HUDEP-2 (cell line): ENCODE data around the gene OCA2.
"Not testable (repeated sequence)": the region's sequence is repeated elsewhere in the genome, so short reads cannot be mapped to it uniquely, and the experiment has no call there.

Experiments used
- DNase-seq, 76 experiments: peaks; one replicate each; lab custom pipeline; 2025; ENCODE audit not compliant: unreplicated experiment in 76 of 76; lab: John Stamatoyannopoulos, UW

The OCA2 gene

DNA sequence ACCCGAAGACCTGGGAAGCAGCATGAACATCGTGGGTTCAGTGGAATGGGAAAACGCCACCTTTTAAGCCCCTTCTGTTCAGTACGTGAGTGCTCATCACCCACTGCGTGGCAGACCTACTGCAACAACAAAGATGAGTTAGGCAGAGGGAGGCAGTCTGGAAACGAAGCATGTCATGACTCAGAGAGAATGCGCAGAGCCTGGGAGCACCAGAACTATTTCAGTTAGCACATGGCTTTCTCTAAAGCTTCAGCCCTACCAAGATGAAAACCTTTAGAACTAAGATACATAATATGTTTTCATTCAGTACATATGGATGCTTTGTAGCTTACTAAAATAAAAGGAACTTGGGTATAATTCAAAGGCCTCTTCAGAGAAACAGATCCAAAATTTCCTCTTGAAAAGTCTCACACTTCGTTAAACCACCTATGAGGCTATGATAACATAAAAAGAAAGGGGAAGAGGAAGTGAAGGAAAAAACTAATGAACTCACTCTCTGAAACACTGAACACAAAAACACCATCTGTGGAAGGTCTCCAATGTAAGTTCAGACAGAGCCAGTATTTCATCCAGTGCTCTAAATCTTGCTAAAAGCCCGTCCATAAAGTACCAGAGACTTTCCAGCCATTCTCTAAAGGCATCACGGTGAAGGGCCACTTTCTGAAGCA is 140.1 kb downstream of the OCA2 start:
- no peak for DNase-seq

DNA sequence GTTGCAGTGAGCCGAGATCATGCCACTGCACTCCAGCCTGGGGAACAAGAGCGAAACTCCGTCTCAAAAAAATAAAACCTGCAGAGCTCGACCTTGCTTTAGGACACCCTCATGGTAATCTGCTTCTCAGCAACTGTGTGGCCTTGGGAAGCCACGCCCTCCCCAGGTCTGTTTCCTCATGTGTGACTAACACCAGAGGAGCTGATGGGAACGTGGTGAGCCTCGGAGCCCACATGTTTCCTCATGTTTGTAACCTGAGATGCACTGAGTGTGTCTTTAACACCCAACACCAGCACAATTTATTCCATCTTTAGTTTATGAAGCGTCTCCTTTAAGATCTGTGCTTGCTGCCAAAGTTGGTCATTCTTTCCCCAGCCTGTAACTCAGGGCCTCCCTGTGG is 142.8 kb downstream of the OCA2 start:
- DNase-seq = no peak

DNA sequence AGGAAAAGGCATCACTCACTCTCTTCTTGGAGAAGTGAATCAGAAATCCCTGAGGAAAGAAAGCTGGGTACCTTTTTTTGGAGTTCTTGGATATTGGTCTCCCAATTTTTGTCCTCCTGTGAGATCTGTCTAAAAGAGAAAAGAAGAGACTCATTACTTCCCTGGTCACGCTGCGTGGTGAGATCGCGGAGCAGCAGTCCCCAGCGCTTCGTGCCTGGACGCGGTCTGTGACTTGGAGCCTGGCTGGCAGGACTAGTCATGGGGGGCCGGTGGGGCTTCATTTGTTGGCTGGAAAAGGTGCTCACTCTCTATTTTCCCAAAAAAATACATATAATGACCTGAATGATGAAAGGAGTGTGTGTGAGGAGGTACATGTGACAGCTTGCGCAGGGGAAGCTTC is 144.0 kb downstream of the OCA2 start:
- DNase-seq = no peak

DNA sequence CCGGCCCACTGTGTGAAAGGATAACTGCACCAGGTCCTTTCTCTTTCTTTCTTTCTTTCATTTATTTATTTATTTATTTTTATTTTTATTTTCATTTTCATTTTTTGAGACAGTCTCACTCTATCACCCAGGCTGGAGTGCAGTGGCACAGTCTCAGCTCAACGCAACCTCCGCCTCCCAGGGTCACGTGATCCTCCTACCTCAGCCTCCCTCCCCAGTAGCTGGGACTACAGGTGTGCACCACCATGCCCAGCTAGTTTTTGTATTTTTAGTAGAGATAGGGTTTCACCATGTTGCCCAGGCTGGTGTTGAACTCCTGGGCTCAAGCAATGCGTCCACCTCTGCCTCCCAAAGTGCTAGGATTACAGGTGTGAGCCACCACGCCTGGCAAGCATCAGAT is 146.5 kb downstream of the OCA2 start:
- not testable (repeated sequence) for DNase-seq

DNA sequence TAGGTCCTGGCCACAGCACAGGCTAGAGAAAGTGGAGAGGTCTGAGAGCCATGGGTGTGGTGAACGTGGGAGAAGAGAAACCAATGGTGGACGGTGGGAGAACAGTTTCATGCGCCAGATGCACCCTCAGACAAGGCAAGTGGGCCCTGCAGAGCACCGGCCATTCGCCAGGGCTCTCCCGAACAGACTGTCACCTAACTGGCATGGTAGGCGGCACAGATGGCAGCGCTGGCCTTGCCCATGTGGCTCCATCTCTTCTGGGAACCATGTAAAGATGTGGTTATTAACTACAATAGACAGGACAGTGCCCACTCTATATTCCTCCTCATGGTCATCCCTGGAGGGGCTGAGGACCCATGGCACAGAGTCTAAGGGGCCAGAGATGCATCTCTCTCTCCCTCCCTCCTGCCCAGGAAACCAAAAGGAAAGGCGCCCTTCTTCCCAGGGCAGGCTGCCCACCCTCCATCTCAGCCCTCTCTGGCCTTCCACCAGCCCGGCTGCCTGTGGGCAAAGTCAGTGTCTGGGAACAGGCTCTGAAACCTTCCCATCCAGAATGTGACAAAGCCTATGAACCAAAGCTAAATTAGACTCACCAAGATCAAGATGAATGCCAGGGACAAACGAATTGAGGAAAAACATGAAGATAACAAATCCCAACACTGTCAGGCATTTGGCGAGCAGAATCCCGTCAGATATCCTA is 147.8 kb downstream of the OCA2 start:
- no peak for DNase-seq

DNA sequence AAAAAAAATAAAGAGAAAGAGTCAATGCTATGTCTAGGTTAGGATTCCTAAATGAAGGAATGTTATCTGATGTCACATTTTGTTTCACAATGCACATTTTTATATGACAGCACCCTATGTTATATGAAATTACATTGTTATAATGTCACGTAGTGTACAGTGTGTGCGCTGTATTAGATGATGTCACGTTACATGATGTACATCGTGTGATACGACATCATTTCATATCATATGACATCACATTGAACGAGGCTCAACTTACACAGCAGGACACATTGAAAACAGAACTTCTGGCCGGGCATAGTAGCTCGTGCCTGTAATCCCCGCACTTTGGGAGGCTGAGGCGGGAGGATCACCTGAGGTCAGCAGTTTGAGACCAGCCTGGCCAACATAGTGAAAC is 150.0 kb downstream of the OCA2 start:
- DNase-seq = no peak

DNA sequence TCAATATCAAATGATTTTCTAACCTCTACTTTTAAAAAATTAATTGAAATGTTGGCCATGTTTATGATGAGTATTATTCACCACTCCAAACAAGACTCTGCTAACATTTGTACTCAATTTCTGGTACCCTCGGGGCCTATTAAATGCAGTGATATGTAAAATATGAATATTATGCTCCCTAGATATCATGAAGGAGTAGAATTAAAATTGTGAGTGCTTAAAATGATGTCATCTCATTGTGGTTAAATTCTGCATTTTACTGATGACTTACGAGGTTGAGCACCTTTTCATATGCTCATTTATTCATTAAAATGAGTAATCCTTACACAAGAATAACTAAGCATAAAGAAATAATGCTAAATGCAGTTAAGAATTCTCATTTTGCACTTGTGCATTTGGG is 159.9 kb downstream of the OCA2 start:
- no peak for DNase-seq

DNA sequence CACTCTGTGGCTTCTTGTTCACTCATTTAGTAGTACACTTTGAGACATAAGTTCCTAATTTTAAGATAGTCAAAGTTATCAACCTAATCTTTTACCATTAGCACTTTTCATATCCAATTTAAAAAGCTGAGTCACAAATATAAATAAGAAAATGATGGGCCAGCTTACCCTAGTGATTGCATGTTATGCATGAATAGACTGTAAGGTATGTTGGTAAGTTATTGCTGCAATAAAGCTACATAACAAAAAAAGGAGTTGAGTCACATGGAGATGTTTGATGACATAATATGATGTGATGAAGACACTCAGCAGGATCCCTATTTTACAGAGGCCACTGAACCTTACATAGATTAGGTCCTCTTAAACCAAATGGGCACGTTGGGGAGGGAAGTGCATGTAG is 161.3 kb downstream of the OCA2 start:
- DNase-seq = no peak

DNA sequence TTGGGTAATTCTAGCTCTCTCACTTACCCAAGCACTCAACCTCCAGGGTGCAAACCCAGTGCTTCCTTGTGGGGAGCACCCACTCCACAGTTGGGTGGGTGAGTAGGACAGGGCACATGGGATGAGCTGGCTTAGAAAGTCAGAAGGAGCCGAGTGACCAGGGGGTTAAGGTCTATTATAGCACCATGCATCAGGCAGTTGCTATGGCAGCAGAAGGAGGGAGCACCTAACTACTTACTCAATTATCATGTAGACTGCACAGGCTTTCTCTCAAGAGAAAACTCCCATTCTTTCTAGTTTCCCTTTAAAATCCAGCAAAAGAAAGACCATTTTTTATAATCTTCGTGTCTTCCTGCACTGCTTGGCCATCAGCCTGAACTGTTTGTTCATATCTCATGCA is 163.0 kb downstream of the OCA2 start:
- DNase-seq = no peak

DNA sequence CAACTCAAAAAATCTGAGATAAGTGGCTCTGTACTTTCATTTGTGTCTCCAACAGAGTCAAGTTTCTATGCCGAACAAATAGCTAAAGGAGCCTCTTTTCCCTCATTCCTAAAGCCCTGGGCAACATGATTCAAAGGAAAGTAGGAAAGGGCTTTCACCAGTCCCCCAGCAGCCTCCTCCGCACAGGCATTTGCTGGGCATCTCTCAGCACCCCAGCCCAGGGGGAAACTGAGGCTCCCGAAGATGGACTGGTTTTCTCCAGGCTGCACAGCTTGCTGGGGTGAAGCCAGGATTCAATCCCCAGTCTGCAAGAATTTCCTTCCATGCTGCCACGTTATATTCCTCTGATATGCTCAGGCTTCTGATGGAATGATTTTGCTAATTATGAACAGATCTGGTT is 163.8 kb downstream of the OCA2 start:
- no peak for DNase-seq

DNA sequence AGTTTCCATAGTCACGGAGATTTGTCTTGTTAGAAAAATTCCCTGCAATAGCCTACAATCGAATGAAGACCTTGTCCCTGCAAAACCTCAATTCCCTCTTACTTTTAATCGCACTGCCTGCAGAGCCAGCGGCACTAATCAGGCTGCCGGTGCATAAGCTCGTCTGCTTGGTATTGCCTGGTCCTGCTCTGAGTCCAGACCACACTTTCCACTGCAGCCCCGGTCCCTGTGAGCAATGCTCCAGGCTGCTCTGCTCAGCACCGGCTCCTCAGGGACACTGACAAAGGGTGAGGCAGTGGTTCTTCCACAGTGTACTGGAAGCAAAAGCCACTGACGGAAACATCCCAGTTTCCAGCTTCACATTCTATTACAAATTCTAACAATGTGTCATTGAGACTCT is 164.3 kb downstream of the OCA2 start:
- no peak for DNase-seq

DNA sequence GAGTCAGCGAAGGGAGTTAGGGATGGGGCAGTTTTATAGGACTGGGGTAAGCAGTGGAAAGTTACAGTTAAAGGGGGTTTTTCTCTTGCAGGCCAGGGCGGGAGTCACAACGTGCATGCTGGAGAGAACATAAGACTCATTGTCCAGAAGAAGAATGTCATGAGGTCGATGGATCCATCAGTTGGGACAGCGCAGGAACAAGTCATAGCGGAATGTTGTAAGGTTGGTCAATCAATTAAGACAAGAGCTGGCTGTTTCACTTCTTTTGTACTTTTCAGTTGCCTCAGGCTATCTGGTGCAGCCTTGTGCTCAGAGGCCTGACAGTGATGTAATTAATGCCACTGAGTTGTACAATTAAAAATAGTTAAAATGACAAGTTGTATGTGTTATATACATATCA is 165.6 kb downstream of the OCA2 start:
- DNase-seq = no peak

DNA sequence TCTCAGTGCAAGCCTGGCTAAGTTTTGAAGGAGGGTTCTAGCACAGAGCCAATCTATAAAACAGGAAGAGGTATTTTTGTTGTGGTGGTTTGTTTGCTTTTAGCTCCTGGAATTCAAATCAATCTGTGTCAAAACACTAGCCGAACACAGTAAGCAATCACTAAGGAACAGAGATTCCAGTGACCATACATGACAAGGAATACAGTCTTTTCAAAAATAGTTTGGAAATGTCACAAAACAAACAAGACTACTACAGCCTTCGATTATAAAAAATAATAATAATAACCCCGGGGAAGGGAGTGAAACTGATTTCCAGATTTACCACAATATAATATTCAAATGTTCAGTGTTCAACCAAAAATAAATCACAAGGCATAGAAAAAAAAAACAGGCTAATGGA is 166.5 kb downstream of the OCA2 start:
- no peak for DNase-seq

DNA sequence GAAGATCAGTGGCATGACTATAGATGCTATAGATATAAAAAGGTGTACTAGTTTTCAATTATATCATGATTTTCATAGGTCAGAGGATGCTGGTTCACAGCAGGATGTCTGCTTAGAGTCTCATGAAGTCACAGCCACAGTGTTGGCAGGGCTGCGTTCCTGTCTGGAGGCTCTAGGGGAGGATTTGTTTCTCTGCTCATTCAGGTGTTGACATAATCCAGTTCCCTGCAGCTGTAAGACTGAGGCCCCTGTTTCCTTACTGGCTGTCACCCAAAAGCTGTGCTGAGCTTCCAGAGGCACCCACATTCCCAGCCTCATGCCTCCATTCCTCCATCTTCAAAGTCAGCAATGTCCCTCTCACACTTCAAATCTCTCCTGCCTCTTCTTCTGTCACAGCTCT is 170.7 kb downstream of the OCA2 start:
- no peak for DNase-seq

DNA sequence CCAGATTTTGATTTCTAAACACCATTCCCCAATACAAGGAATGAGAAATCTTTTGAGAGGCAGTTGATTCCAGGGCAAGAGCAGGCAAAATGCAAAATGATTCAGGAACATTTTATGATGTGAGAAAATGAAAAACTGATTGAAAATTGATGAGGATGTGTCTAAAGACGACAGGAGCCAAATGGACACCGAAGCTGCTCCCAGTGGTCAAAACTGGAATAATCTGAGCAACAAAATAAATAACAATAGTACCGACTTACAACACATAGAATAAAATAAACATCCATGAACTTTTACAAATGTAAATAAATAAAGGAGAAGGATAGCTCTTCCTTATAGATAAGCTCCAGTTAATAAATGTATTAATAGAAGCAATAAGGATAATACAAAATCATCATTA is 186.8 kb downstream of the OCA2 start:
- DNase-seq = no peak

DNA sequence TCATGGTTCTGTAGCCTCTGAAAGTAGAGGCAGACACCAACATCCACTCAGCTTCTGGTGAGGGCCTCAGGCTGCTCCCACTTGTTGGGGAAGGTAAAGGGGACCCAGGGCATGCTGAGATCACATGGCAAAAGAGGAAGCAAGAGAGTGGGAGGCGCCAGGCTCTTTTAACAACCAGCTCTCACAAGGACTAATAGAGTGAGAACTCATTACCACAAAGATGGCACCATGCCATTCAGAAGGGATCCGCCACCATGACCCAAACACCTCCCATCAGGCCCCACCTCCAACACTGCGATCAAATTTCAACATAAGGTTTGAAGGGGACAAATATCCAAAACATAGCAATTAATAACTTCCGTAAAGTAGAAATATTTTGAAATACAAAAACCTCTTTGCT is 192.3 kb downstream of the OCA2 start:
- DNase-seq = peak in 11 of 76 experiments; percentile 2 to 29 (median 5)

DNA sequence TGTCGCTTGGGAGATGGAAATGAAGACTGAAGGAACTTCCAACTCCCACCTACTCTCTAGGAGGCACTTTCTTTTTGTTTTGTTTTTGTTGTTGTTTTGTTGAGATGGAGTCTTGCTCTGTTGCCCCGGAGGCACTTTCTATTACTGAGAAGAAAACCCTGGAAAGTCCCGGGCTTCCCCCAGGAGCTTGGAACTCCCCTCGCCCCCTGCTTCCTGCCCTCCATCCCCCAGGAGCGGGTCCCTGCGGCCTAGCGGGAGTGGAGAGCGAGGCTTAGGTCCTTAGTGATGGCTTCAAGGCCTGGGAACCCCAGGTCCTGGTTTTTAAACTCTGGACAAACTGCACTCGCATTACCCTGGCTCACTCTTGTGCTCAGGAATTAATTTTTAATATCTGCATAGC is 195.7 kb downstream of the OCA2 start:
- no peak for DNase-seq

DNA sequence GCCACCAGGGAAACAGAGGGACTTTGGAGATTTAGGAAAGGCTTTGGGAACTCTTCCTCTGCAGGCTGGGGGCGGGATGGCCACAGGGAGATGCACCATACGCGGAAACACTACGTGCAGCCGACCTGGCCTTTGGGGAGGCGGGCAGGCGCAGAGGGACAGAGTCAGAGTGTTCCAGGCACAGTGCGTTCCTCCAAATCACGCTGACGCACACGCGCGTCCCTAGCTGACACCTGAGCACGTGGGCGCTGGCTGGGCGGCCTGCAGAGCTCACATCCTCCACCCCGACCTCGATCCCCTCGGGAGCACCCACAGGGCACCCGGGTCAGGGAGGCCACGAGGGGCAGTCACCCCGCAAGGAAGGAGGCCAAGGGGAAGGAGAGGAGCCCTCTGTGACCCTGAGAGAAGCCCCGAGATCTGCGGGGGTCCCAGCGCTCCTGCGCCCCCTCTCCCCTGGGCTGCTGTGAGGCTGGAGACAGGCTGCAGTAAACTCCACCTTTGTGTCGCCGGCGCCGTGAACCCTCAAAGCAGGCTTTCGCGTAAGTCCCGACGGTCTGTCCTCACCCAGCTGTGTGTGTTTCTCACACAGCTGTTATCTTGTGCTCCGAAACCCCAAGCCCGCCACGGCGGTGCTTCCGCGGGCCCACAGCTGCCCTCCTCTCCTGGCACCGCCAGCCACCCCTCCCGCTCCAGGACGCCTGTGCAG is 196.3 kb downstream of the OCA2 start:
- DNase-seq = no peak

DNA sequence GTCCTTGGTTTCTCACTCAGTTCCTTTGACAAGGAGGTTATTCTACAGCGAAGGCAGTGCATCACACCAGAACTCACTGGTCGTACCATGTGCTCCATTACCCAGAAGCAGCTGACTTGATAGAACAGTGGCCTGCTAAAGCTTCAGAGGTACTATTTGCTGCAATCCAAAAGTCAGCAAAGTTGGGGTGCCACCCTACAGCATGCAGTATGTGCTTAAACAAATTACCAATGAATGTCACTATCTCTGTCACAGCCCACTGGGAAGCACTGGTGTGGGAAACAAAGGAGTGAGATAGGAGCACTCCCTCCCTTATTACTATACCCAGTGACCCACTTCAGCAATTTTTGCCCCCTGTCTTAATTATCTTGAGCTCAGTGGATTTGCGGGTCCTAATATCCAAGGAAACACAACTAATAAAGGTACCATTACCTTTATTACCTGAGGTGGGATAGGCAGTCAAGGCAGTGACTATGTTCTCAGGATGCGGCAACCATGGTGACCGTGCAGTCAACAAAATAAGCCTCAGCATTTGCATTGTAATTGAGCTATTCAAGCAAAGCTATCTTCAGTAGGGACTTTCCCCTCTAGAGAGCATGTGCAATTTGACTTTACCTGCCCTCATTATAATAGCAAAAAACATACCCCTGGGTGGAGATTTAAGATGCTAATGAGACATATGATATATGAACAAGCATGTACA is 199.4 kb downstream of the OCA2 start:
- no peak for DNase-seq

DNA sequence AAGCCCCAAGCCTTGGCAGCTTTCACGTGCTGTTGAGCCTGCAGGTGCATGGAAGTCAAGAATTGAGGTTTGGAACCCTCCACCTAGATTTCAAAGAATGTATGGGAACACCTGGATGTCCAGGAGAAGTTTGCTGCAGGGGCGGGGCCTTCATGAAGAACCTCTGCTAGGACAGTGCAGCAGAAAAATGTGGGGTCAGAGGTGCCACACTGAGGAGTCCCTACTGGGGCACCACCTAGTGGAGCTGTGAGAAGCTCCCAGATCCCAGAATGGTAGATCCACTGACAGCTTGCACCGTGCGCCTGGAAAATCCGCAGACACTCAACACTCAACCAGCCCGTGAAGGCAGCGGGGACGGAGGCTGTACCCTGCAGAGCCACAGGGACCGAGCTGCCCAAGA is 201.6 kb downstream of the OCA2 start:
- peak in 1 of 76 experiments; percentile 1 for DNase-seq

DNA sequence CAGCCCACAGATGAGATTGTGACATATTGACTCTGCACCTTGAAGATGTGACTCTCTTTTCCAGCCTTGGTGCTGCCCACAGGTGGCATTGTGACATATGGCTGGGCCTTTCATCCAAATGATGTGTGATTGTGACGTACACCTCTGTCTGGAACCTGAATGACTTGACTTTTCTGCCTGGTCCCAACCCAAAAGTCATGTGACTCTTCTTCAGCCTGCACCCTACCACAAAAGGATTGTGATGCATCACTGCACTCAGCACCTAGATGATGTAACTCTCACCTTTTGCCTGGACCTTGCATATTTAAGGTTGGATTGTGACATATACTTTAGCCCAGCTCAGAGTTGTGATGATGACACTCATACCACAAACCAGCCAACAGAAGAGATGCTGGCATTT is 204.5 kb downstream of the OCA2 start:
- no peak for DNase-seq
